Erythroblast (primary cell): ENCODE measurements around the gene RNF217.

Source experiments
- GATA1 ChIP-seq: IDR thresholded peaks from 2 replicates; pipeline ENCODE4 v1.6.1; 2011; ENCODE audit warnings: low read depth, mild to moderate bottlenecking, control low read depth, low read length, moderate library complexity
- POLR2A ChIP-seq: IDR thresholded peaks from 2 replicates; pipeline ENCODE4 v1.6.1; 2011; ENCODE audit warnings: mild to moderate bottlenecking, low read length

DNA sequence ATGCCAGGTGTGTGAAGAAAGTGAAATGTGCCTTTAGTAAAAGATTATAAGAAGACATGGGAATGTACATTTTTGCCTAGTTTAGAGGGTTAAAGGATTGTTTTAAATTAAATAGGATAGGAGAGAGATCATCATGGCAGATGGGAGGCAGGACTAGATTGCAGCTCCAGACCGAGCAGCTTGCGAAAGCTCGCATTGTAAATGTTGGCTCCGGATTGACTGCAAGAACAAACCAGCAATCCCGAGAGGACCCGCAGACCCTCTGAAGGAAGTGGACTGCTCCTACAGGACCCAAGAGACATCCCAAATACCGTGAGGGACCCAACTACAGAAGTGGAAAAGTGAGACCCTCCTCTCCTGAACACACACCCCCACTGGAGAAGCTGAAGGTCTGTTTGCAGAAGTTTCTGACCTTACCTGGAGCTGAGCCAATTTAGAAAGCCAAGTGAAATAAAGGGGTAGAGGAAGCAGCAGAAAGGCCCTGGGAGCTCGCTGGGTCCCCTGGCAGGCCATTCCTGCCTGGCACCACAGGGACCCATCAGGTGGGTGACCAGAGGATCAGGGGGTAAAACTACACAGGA, 161.3 kb downstream of the RNF217 start:
- TF ChIP-seq POLR2A, result no peak
- no peak for TF ChIP-seq GATA1
